Hepatocyte (in vitro differentiated cells): ENCODE results near the gene ARL6. TPM values are rescaled to one million over a fixed set of nuclear protein-coding genes. Genes with fewer than 3 reads are reported as not detected.

Source experiments
- DNase-seq: peaks from one replicate; pipeline ENCODE4 v3.0.0-alpha.2; 2016; ENCODE audit warnings: low spot score
- H2AFZ ChIP-seq: fragments of 200-600 bp; sonication (generic); 2 replicates; pipeline ENCODE4 v1.6.0; 2016; ENCODE audit warnings: antibody characterized with exemption, mild to moderate bottlenecking
- H3K27ac ChIP-seq: fragments of 200-600 bp; sonication (generic); 2 replicates; pipeline ENCODE4 v1.5.1; 2016; ENCODE audit warnings: mild to moderate bottlenecking
- H3K27me3 ChIP-seq: fragments of 200-600 bp; sonication (generic); 2 replicates; pipeline ENCODE4 v1.6.1; 2016
- H3K36me3 ChIP-seq: fragments of 200-600 bp; sonication (generic); replicated peaks from 2 replicates; pipeline ENCODE4 v1.5.1; 2016; ENCODE audit warnings: low read depth; ENCODE audit not compliant: insufficient read depth
- H3K4me1 ChIP-seq: fragments of 200-600 bp; sonication (generic); 2 replicates; pipeline ENCODE4 v1.5.1; 2016; ENCODE audit warnings: mild to moderate bottlenecking, moderate library complexity; ENCODE audit not compliant: insufficient read depth
- H3K4me2 ChIP-seq: fragments of 200-600 bp; sonication (generic); 2 replicates; pipeline ENCODE4 v1.6.0; 2016
- H3K4me3 ChIP-seq: fragments of 200-600 bp; sonication (generic); 2 replicates; pipeline ENCODE4 v1.5.1; 2016; ENCODE audit warnings: mild to moderate bottlenecking
- H3K79me2 ChIP-seq: fragments of 200-600 bp; sonication (generic); 2 replicates; pipeline ENCODE4 v1.6.0; 2017; ENCODE audit warnings: mild to moderate bottlenecking
- H3K9me2 ChIP-seq: fragments of 200-600 bp; sonication (generic); replicated peaks from 2 replicates; pipeline ENCODE4 v1.6.0; 2017; ENCODE audit warnings: mild to moderate bottlenecking; ENCODE audit not compliant: insufficient read depth
- H3K9me3 ChIP-seq: fragments of 200-600 bp; sonication (generic); 2 replicates; pipeline ENCODE4 v1.5.1; 2016; ENCODE audit warnings: low read depth, mild to moderate bottlenecking
- H4K20me1 ChIP-seq: fragments of 200-600 bp; sonication (generic); 2 replicates; pipeline ENCODE4 v1.6.0; 2016; ENCODE audit warnings: mild to moderate bottlenecking; ENCODE audit not compliant: insufficient read depth, poor library complexity, severe bottlenecking
- EZH2 ChIP-seq: fragments of 200-600 bp; sonication (generic); IDR thresholded peaks from 2 replicates; pipeline ENCODE4 v1.6.1; 2016; ENCODE audit warnings: antibody characterized with exemption, mild to moderate bottlenecking, borderline replicate concordance
- EZH2phosphoT487 ChIP-seq: fragments of 200-600 bp; sonication (generic); IDR thresholded peaks from one replicate; pipeline ENCODE4 v1.6.1; 2018; ENCODE audit warnings: antibody characterized with exemption, mild to moderate bottlenecking, low read depth, moderate library complexity; ENCODE audit not compliant: unreplicated experiment, severe bottlenecking
- WGBS: methylation state at CpG from one replicate; pipeline ENCODE4 v1.1.6; 2016; ENCODE audit warnings: low lambda C conversion rate; ENCODE audit errors: missing lambda C conversion rate; 5-methylcytosine and 5-hydroxymethylcytosine counted together
- polyA plus RNA-seq: library from polyadenylated mRNA; unstranded; fragments of >200 nt; fragmentation: Nextera tagmentation; extraction: Ambion mirVana; gene quantifications from 2 replicates; pipeline ENCODE4 v1.2.1, GENCODE V29; 2016
- total RNA-seq: library from RNA; depleted of rRNA; stranded (reverse); fragments of >200 nt; gene quantifications from 2 replicates; pipeline ENCODE4 v1.2.3, GENCODE V29; 2014
- TF ChIP-seq, protein P1 (sequence below): fragments of 200-600 bp; sonication (generic); IDR thresholded peaks from 2 replicates; pipeline ENCODE4 v1.5.1; 2016; ENCODE audit warnings: antibody characterized with exemption, mild to moderate bottlenecking; ENCODE audit not compliant: poor library complexity

ARL6 gene
- total and polyA plus RNA-seq, 2 experiments from 2014 or later, result 4.0 to 8.5 TPM

GRCh38 chr3:97804471-97804870 is 39.9 kb downstream of the ARL6 start:
- 86% methylated on average over 3 of the region's 3 CpGs for WGBS
- no peaks in the 10 kb centered on the region for H3K27me3 ChIP-seq

DNA sequence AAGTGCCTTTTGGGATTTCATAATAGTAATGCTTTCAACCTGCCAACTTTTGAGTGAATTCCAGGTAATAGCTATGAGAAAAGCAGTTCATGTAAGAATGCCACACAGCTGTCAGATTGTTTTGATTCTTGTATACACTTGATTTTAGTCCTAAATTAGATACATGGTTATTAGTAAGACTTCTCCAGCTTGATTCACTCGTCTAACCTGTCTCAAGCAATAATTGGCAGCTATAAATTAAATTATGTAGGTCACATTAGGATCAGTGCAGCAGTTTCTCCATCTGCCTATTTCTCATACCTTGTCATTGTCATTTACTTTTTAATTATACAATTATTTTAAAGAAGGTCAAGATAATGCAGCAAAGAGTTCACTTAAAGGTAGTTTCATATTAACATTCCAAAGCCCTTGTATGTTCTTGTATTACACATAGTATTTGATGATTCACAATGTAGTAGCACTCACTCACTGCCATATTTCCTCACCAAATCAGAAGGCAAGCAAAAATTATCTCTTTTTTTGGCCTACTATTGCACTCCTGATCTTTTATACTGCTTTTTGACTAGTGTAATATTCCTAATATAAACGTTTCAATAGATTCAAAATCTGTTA is 46.3 kb downstream of the ARL6 start:
- no peak overlapping the region for H3K4me3 ChIP-seq
- H3K27ac ChIP-seq, result no peak overlapping the region
- no peaks in the 10 kb centered on the region for H3K27me3 ChIP-seq
- no peaks in the 10 kb centered on the region for H3K9me2 ChIP-seq
- no peaks in the 10 kb centered on the region for H3K36me3 ChIP-seq
- no peaks in the 10 kb centered on the region for H3K79me2 ChIP-seq
- 63% methylated on average over 2 of the region's 2 CpGs for WGBS
- TF ChIP-seq, protein P1, sequence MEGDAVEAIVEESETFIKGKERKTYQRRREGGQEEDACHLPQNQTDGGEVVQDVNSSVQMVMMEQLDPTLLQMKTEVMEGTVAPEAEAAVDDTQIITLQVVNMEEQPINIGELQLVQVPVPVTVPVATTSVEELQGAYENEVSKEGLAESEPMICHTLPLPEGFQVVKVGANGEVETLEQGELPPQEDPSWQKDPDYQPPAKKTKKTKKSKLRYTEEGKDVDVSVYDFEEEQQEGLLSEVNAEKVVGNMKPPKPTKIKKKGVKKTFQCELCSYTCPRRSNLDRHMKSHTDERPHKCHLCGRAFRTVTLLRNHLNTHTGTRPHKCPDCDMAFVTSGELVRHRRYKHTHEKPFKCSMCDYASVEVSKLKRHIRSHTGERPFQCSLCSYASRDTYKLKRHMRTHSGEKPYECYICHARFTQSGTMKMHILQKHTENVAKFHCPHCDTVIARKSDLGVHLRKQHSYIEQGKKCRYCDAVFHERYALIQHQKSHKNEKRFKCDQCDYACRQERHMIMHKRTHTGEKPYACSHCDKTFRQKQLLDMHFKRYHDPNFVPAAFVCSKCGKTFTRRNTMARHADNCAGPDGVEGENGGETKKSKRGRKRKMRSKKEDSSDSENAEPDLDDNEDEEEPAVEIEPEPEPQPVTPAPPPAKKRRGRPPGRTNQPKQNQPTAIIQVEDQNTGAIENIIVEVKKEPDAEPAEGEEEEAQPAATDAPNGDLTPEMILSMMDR, result no peak
- no peaks in the 10 kb centered on the region for H4K20me1 ChIP-seq
- H2AFZ ChIP-seq, result no peak overlapping the region
- H3K9me3 ChIP-seq, result no peaks in the 10 kb centered on the region
- no peak for DNase-seq
- H3K4me1 ChIP-seq, result no peaks in the 10 kb centered on the region
- H3K4me2 ChIP-seq, result no peak overlapping the region

More at GRCh38 chr3:97804471-97804870, 39.9 kb downstream of the ARL6 start:
- H2AFZ ChIP-seq, result no peak overlapping the region
- H4K20me1 ChIP-seq, result no peaks in the 10 kb centered on the region
- no peaks in the 10 kb centered on the region for H3K79me2 ChIP-seq
- no peak for TF ChIP-seq EZH2phosphoT487
- no peak for TF ChIP-seq EZH2
- TF ChIP-seq, protein P1, result no peak
- H3K4me3 ChIP-seq, result no peak overlapping the region
- no peaks in the 10 kb centered on the region for H3K9me2 ChIP-seq
- no peaks in the 10 kb centered on the region for H3K36me3 ChIP-seq
- no peaks in the 10 kb centered on the region for H3K4me1 ChIP-seq
- H3K27ac ChIP-seq, result no peak overlapping the region
- no peak for DNase-seq
- H3K9me3 ChIP-seq, result no peaks in the 10 kb centered on the region
- H3K4me2 ChIP-seq, result no peak overlapping the region

- Histone ChIP-seq H3K4me2 (no peak overlapping the region), H3K36me3 (no peaks in the 10 kb centered on the region), H3K9me2 (no peaks in the 10 kb centered on the region), H3K27ac (no peak overlapping the region), H2AFZ (no peak overlapping the region), H3K9me3 (no peaks in the 10 kb centered on the region), H3K4me1 (no peaks in the 10 kb centered on the region), H3K4me3 (no peak overlapping the region), H3K27me3 (peaks cover 9% of the 10 kb centered on the region), H4K20me1 (no peaks in the 10 kb centered on the region), H3K79me2 (no peaks in the 10 kb centered on the region)
- no peak for DNase-seq
- 0% methylated on average over 1 of the region's 1 CpG for WGBS
- TF ChIP-seq EZH2phosphoT487 (no peak), EZH2 (no peak)
- TF ChIP-seq, protein P1, result no peak
Measured at GRCh38 chr3:97815149-97815917, 50.8 kb downstream of the ARL6 start.
